Omental fat pad (tissue), 4 donors: ENCODE results near the gene ARF1. TPM values are rescaled to one million over a fixed set of nuclear protein-coding genes. Genes with fewer than 3 reads are reported as not detected.

Source experiments
- ATAC-seq: fragments of 150-250 bp; one replicate; pipeline ENCODE4 v1.9.1; 2016; ENCODE audit warnings: mild to moderate bottlenecking, moderate library complexity; ENCODE audit not compliant: low FRiP score
- DNase-seq: peaks from one replicate; pipeline ENCODE4 v3.0.0-alpha.2; 2019; ENCODE audit warnings: low spot score
- CTCF ChIP-seq, 3 donors: fragments of 450-650 bp; IDR thresholded peaks; one replicate each; pipeline ENCODE4 v1.5.1; 2016 to 2017; ENCODE audit warnings: antibody characterized with exemption in 3 of 3, mild to moderate bottlenecking in 3 of 3, moderate library complexity in 2 of 3
- total RNA-seq, 4 donors: library from RNA; depleted of rRNA; stranded (reverse); fragments of >200 nt; gene quantifications; one replicate each; pipeline ENCODE4 v1.1.0, GENCODE V29; 2016

Gene ARF1
- total RNA-seq, 4 donors from 2014 or later, result 273 to 440 (median 369) TPM

GRCh38 chr1:228050571-228051231 lies 31.8 kb upstream of the ARF1 start:
- ATAC-seq (no peak), DNase-seq (no peak)
- no peak for TF ChIP-seq CTCF (IDR thresholded peaks at IDR 0.05)

GRCh38 chr1:228058172-228058948 lies 24.1 kb upstream of the ARF1 start:
- TF ChIP-seq CTCF (IDR thresholded peaks at IDR 0.05), result no peak
- no peak for ATAC-seq
- DNase-seq, result no peak

GRCh38 chr1:228058949-228059633 lies 23.4 kb upstream of the ARF1 start:
- no peak for TF ChIP-seq CTCF (IDR thresholded peaks at IDR 0.05)
- ATAC-seq (no peak), DNase-seq (no peak)

GRCh38 chr1:228059634-228060457 lies 22.7 kb upstream of the ARF1 start:
- no peak for TF ChIP-seq CTCF (IDR thresholded peaks at IDR 0.05)
- DNase-seq, result no peak
- peak; percentile 8 for ATAC-seq

- DNase-seq (no peak), ATAC-seq (no peak)
- no peak for TF ChIP-seq CTCF (IDR thresholded peaks at IDR 0.05)
Measured at GRCh38 chr1:228060458-228061190, 21.9 kb upstream of the ARF1 start.
